K562 (cell line): ENCODE results near the gene TSHB. TPM values are rescaled to one million over a fixed set of nuclear protein-coding genes. Genes with fewer than 3 reads are reported as not detected.

Source experiments
- ATAC-seq: fragments of 200-7000 bp; cut with Tn5 transposase; 3 replicates; pipeline ENCODE4 v1.9.1; 2020; ENCODE audit warnings: moderate library complexity
- BruUV-seq: library from RNA; stranded (reverse); fragments of 400-500 nt; replicated peaks from 2 replicates; lab custom pipeline; 2021; lab: Mats Ljungman, UMichigan
- CTCF ChIA-PET: fragments of 300-600 bp; formaldehyde crosslinking; extraction: SDS; loops from one replicate; lab custom pipeline; 2021; ENCODE audit warnings: low intra/inter-chr PET ratio; lab: Yijun Ruan, JAX
- POLR2A ChIA-PET: fragments of 300-600, 350-650 bp; sonication (Branson Sonifier 250); formaldehyde crosslinking; extraction: SDS; loops from one replicate; lab custom pipeline; 2021; ENCODE audit warnings: antibody characterized with exemption, inconsistent platforms; lab: Yijun Ruan, JAX
- DNase-seq, 4 experiments: peaks; one replicate each; pipeline versions ENCODE4 v3.0.0 to v3.0.0-alpha.2; 2011 to 2018; ENCODE audit warnings: low spot score in 3 of 4, mixed read lengths in 3 of 4; ENCODE audit errors: extremely low read depth in 1 of 4
- FAIRE-seq: peaks from 2 replicates; lab custom pipeline; 2011; peaks lifted over from hg19 to GRCh38; lab: Jason Lieb, UNC
- H2AFZ ChIP-seq: 2 replicates; pipeline ENCODE4 v1.6.0; 2011; ENCODE audit warnings: low read depth, low read length, control low read depth, inconsistent platforms
- H3K27ac ChIP-seq: fragments of 200-600 bp; 3 replicates; pipeline ENCODE4 v1.8.0; 2011; ENCODE audit warnings: low read depth, mild to moderate bottlenecking, control low read depth, inconsistent platforms, low read length, moderate library complexity, mixed read lengths; ENCODE audit errors: extremely low read depth
- H3K27me3 ChIP-seq, 2 experiments: fragments of 300-600 bp in 1 of 2; 2 replicates in 1 of 2; 3 replicates in 1 of 2; pipeline versions ENCODE4 v1.6.0 to v1.8.0; 2011; ENCODE audit warnings: inconsistent platforms in 2 of 2, low read length in 2 of 2, mild to moderate bottlenecking in 1 of 2, mixed read lengths in 1 of 2, moderate library complexity in 1 of 2; ENCODE audit not compliant: control insufficient read depth in 2 of 2, insufficient read depth in 2 of 2
- H3K36me3 ChIP-seq: fragments of 300-600 bp; 3 replicates; pipeline ENCODE4 v1.8.0; 2011; ENCODE audit warnings: mild to moderate bottlenecking, low read length, inconsistent platforms; ENCODE audit not compliant: control insufficient read depth, insufficient read depth
- H3K4me1 ChIP-seq, 2 experiments: fragments of 200-600 bp in 1 of 2; replicated peaks in 1 of 2; 2 replicates in 1 of 2; 3 replicates in 1 of 2; pipeline versions ENCODE4 v1.5.1 to v1.8.0; 2011; ENCODE audit warnings: inconsistent platforms in 2 of 2, low read length in 2 of 2, mild to moderate bottlenecking in 1 of 2, mixed read lengths in 1 of 2, moderate library complexity in 1 of 2; ENCODE audit not compliant: control insufficient read depth in 2 of 2, insufficient read depth in 2 of 2
- H3K4me2 ChIP-seq: 2 replicates; pipeline ENCODE4 v1.6.1; 2011; ENCODE audit warnings: low read length, control low read depth, inconsistent platforms, mixed read lengths; ENCODE audit not compliant: insufficient read depth
- H3K4me3 ChIP-seq: fragments of 200-600 bp; sonication (generic), shearing (Covaris generic); 2 replicates; pipeline ENCODE4 v1.5.1; 2016; ENCODE audit warnings: control low read depth, inconsistent platforms
- H3K79me2 ChIP-seq: fragments of 200-600 bp; 3 replicates; pipeline ENCODE4 v1.8.0; 2011; ENCODE audit warnings: low read length, inconsistent platforms; ENCODE audit not compliant: control insufficient read depth, insufficient read depth
- H3K9ac ChIP-seq, 2 experiments: 2 replicates each; pipeline versions ENCODE4 v1.6.0 to v1.6.1; 2011; ENCODE audit warnings: low read depth in 2 of 2, low read length in 2 of 2, control low read depth in 1 of 2, inconsistent platforms in 1 of 2, mild to moderate bottlenecking in 1 of 2, mixed read lengths in 1 of 2; ENCODE audit not compliant: insufficient read depth in 1 of 2
- H3K9me1 ChIP-seq: one replicate; pipeline ENCODE4 v1.6.0; 2011; ENCODE audit warnings: inconsistent platforms, mild to moderate bottlenecking, low read length, moderate library complexity; ENCODE audit not compliant: control insufficient read depth, insufficient read depth
- H3K9me3 ChIP-seq: replicated peaks from 2 replicates; pipeline ENCODE4 v1.5.1; 2011; ENCODE audit warnings: low read depth, low read length, inconsistent platforms; ENCODE audit not compliant: control insufficient read depth, insufficient read depth
- H4K20me1 ChIP-seq: replicated peaks from 2 replicates; pipeline ENCODE4 v1.6.1; 2011; ENCODE audit warnings: low read length, inconsistent platforms, mixed read lengths; ENCODE audit not compliant: control insufficient read depth, insufficient read depth
- ETV1 ChIP-seq: fragments of 450-650 bp; conservative IDR thresholded peaks from 2 replicates; pipeline ENCODE4 v1.6.1; 2016; ENCODE audit warnings: missing genetic modification characterization, control low read depth, low read depth, missing compliant biosample characterization
- EZH2 ChIP-seq: IDR thresholded peaks from 2 replicates; pipeline ENCODE4 v1.6.1; 2012; ENCODE audit warnings: low read depth, mild to moderate bottlenecking, inconsistent platforms, low read length, borderline replicate concordance
- FOXA3 ChIP-seq, 2 experiments: fragments of 450-650 bp in 1 of 2; sonication (generic) in 1 of 2; formaldehyde crosslinking; IDR thresholded peaks in 1 of 2; conservative IDR thresholded peaks in 1 of 2; 2 replicates each; pipeline versions ENCODE4 v1.4.0 to v1.8.0; 2020 to 2022; ENCODE audit warnings: mild to moderate bottlenecking in 2 of 2, missing genetic modification reagents in 1 of 2
- GATAD2B ChIP-seq: fragments of 450-650 bp; IDR thresholded peaks from 2 replicates; pipeline ENCODE4 v1.6.1; 2017; ENCODE audit warnings: mild to moderate bottlenecking, borderline replicate concordance
- HDAC2 ChIP-seq: fragments of 450-650 bp; IDR thresholded peaks from 2 replicates; pipeline ENCODE4 v1.6.1; 2016; ENCODE audit warnings: mild to moderate bottlenecking
- JUNB ChIP-seq: fragments of 450-650 bp; formaldehyde crosslinking; conservative IDR thresholded peaks from 2 replicates; pipeline ENCODE4 v1.4.0; 2020; ENCODE audit warnings: mild to moderate bottlenecking
- MAFF ChIP-seq: IDR thresholded peaks from 2 replicates; pipeline ENCODE4 v1.6.1; 2012; ENCODE audit warnings: low read length, improper control_type of control experiment
- MED1 ChIP-seq: sonication (generic); formaldehyde crosslinking; IDR thresholded peaks from 2 replicates; pipeline ENCODE4 v1.8.1; 2023; ENCODE audit warnings: missing genetic modification reagents, borderline replicate concordance
- MLLT1 ChIP-seq, 2 experiments: fragments of 450-650 bp; IDR thresholded peaks; 2 replicates each; pipeline ENCODE4 v1.6.1; 2016
- SLC30A9 ChIP-seq: fragments of 250-450 bp; sonication (Bioruptor Pico); IDR thresholded peaks from 2 replicates; pipeline ENCODE4 v1.8.0; 2022; ENCODE audit warnings: mild to moderate bottlenecking, moderate library complexity
- ZFP91 ChIP-seq: sonication (generic); formaldehyde crosslinking; IDR thresholded peaks from 2 replicates; pipeline ENCODE4 v1.8.0; 2022; ENCODE audit warnings: mild to moderate bottlenecking, missing genetic modification reagents
- ZNF212 ChIP-seq: fragments of 450-650 bp; formaldehyde crosslinking; IDR thresholded peaks from 2 replicates; pipeline ENCODE4 v1.4.0; 2020; ENCODE audit warnings: mild to moderate bottlenecking
- ZNF395 ChIP-seq: fragments of 200-800 bp; sonication (Bioruptor generic); IDR thresholded peaks from 2 replicates; pipeline ENCODE4 v1.6.1; 2017; ENCODE audit warnings: missing genetic modification characterization, missing compliant biosample characterization
- ZNF444 ChIP-seq: fragments of 250-450 bp; sonication (Bioruptor Pico); IDR thresholded peaks from 2 replicates; pipeline ENCODE4 v1.4.0; 2020; ENCODE audit warnings: mild to moderate bottlenecking, moderate library complexity
- ZNF707 ChIP-seq: fragments of 250-450 bp; sonication (Bioruptor Pico); conservative IDR thresholded peaks from 2 replicates; pipeline ENCODE4 v1.8.0; 2022; ENCODE audit warnings: inconsistent platforms, mild to moderate bottlenecking, moderate library complexity
- ZNF79 ChIP-seq: fragments of 250-450 bp; sonication (Bioruptor Pico); IDR thresholded peaks from 2 replicates; pipeline ENCODE4 v1.4.0; 2020; ENCODE audit warnings: low read depth, mild to moderate bottlenecking, moderate library complexity
- WGBS: fragments of 100-300 bp; shearing (Covaris generic); methylation state at CpG from one replicate; pipeline ENCODE4 v1.1.6; 2016; ENCODE audit warnings: low coverage, mixed read lengths; ENCODE audit not compliant: insufficient coverage; ENCODE audit errors: missing lambda C conversion rate; 5-methylcytosine and 5-hydroxymethylcytosine counted together
- in situ Hi-C: fragments of 300-500 bp; cut with MboI; formaldehyde crosslinking; loops from 4 replicates; pipeline ENCODE4 v1.15.0; 2018; ENCODE audit warnings: inconsistent platforms, mixed read lengths
- intact Hi-C: fragments of 100-400 bp; cut with micrococcal nuclease; formaldehyde crosslinking; loops from 2 replicates; pipeline ENCODE4 v1.14.2; 2022
- polyA plus RNA-seq, 8 experiments: library from polyadenylated mRNA; depleted of rRNA in 4 of 8; stranded (reverse) in 5 of 8; unstranded in 3 of 8; fragments of >200 nt; fragmentation: Nextera tagmentation in 2 of 8; fragmentation: Illumina TruSeq in 1 of 8; extraction: Ambion mirVana in 2 of 8; extraction: Trizol in 1 of 8; gene quantifications; 2 replicates each; pipeline versions ENCODE4 v1.2.1 to v1.2.3, GENCODE V29; 2011 to 2014; ENCODE audit warnings: inconsistent platforms in 1 of 8, missing spikeins in 1 of 8
- total RNA-seq, 7 experiments: library from RNA; depleted of rRNA in 6 of 7; stranded (reverse); fragments of >200 nt in 6 of 7; fragmentation: Illumina TruSeq in 2 of 7; extraction: Trizol in 2 of 7; gene quantifications; 2 replicates each; pipeline versions ENCODE4 v1.2.1 to v1.2.3, GENCODE V29; 2011 to 2021; ENCODE audit warnings: low replicate concordance in 1 of 7

The TSHB gene
- total and polyA plus RNA-seq, 9 of the 15 experiments (the other 6 are each of a cell fraction or from before 2014, with no cell fraction given) = not detected

GRCh38 chr1:115046751-115047150, 17.1 kb downstream of the TSHB start (continued):
- TF ChIP-seq ZNF79 (no peak), ZFP91 (no peak), ETV1 (tag) (no peak), JUNB (CRISPR knock-in tag) (no peak), GATAD2B (no peak)

- intact Hi-C loops = loop anchor here (1.0 to 2.0 kb wide), 2 partner anchors 73 to 1073 kb away; partner anchors contain the start of gene OLFML3
- FAIRE-seq = peak; percentile 23
Observed at GRCh38 chr1:115051850-115052249, 22.2 kb downstream of the TSHB start.

More at GRCh38 chr1:115051850-115052249, 22.2 kb downstream of the TSHB start:
- H3K4me3 ChIP-seq = no peak overlapping the region
- ChIA-PET CTCF (interaction anchor here (0.7 to 2.0 kb wide), 4 partner anchors 60 to 1073 kb away, joined by 3 to 7 read pairs (median 4); partner anchors contain the start of gene OLFML3), POLR2A (no interaction called here)
- H3K36me3 ChIP-seq = no peaks in the 10 kb centered on the region
- no peaks in the 10 kb centered on the region for H3K4me1 ChIP-seq
- H4K20me1 ChIP-seq = no peaks in the 10 kb centered on the region
- peaks cover 3 to 6% of the 10 kb centered on the region in 2 experiments; a peak in 2 of 5 replicates for H3K27me3 ChIP-seq
- in situ Hi-C loops = loop anchor here (25.0 kb wide), 1 partner anchor 1065 kb away; the partner anchor contains the start of gene OLFML3
- H3K9me3 ChIP-seq = no peaks in the 10 kb centered on the region
- 1% methylated on average over 5 of the region's 5 CpGs for whole genome bisulfite sequencing
- no TSS peak for BruUV-seq
- TF ChIP-seq ZNF707 (CRISPR knock-in tag) (no peak), MAFF (no peak), MED1 (CRISPR knock-in tag) (no peak), ZNF212 (CRISPR knock-in tag) (no peak), MLLT1 (IDR thresholded peaks at IDR 0.05) (no peak), FOXA3 (CRISPR knock-in tag; conservative IDR thresholded peaks at IDR 0.05 in 1 of 2, IDR thresholded peaks at IDR 0.05 in 1 of 2) (no peak), ZNF395 (CRISPR knock-in tag) (no peak), ZNF444 (CRISPR knock-in tag) (no peak), HDAC2 (no peak), EZH2 (no peak), SLC30A9 (no peak)
- H3K79me2 ChIP-seq = no peaks in the 10 kb centered on the region
- H3K9me1 ChIP-seq = no peaks in the 10 kb centered on the region
- no peak overlapping the region for H3K27ac ChIP-seq
- peak; percentile 34; the same call in 2 of the 3 replicates for ATAC-seq
- no peak overlapping the region for H3K4me2 ChIP-seq
- DNase-seq = no peak
- no peak overlapping the region for H2AFZ ChIP-seq
- no peak overlapping the region for H3K9ac ChIP-seq
